HG03196 (cell line): ENCODE results near the gene VWA3A.
"Not testable (repeated sequence)": the region's sequence is repeated elsewhere in the genome, so short reads cannot be mapped to it uniquely, and the experiment has no call there.

Experiments
- ATAC-seq: cut with Tn5 transposase; IDR thresholded peaks from one replicate; pipeline ENCODE4 v1.9.1; 2021; ENCODE audit not compliant: unreplicated experiment

The VWA3A gene

GRCh38 chr16:22181843-22182242, 89.5 kb downstream of the VWA3A start:
- ATAC-seq, result no peak

DNA sequence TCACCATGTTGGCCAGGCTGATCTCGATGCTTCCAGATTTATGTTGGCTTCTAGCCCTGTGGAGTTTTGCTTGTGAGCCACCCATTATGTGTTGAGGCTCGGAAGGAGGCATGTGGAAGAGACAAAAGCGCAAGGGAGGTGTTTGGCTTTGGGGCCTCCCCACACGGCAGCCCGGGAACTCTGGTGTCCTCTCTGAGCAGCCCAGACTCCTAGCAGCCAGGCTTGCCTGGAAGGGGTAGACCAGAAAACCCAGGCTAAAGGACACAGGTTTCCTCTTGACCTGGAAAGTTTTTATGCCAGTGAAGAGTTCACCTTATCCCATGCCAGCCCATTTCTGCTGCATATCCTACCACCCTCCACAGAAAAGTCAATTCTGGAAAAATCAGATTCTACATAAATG, 91.0 kb downstream of the VWA3A start:
- no peak for ATAC-seq

DNA sequence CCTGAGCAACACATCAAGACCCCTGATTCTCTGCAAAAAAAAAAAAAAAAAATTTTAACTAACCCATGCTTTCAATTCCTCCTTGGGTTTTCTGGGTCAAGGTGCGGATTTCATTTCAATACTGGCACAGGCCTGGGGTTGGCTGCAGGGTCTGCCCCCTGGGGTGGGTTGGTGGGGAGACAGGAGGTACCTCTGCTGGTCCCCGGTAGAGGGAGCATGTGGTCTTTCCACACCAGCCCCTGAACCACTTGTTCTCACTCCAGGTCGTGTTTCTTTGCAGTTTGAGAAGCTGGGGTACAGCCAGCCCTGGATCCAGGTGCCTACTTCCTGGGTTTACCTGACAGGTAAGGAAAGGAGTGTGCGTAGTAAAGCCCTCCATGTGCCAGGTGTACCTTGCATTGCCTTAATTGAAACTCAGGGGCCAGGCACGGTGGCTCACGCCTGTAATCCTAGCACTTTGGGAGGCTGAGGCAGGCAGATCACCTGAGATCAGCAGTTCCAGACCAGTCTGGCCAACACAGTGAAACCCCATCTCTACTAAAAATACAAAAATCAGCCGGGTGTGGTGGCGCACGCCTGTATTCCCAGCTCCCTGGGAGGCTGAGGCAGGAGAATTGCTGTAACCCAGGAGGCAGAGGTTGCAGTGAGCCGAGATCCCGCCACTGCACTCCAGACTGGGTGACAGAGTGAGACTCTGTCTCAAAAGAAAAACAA, 91.7 kb downstream of the VWA3A start:
- ATAC-seq, result no peak

DNA sequence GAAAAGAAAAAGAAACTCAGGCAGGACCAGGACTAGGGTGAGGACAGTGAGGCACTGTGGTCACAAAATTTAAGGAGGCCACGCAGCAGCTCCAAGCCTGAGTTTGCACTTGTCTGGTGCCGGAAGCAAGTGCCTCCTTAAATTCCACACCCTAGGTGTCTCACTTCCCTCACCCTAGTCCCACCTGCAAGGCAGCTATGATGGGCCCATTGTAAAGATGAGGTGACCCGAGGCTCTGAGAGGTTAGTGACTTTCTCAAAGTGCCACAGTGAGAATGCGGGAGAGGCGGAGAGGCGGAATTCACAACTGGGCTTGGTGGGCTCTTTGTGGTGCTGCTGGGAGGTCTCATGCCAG, 92.3 kb downstream of the VWA3A start:
- no peak for ATAC-seq

GRCh38 chr16:22186517-22186916, 94.2 kb downstream of the VWA3A start:
- ATAC-seq, result no peak

- no peak for ATAC-seq
Measured at GRCh38 chr16:22188267-22188594, 95.9 kb downstream of the VWA3A start.

DNA sequence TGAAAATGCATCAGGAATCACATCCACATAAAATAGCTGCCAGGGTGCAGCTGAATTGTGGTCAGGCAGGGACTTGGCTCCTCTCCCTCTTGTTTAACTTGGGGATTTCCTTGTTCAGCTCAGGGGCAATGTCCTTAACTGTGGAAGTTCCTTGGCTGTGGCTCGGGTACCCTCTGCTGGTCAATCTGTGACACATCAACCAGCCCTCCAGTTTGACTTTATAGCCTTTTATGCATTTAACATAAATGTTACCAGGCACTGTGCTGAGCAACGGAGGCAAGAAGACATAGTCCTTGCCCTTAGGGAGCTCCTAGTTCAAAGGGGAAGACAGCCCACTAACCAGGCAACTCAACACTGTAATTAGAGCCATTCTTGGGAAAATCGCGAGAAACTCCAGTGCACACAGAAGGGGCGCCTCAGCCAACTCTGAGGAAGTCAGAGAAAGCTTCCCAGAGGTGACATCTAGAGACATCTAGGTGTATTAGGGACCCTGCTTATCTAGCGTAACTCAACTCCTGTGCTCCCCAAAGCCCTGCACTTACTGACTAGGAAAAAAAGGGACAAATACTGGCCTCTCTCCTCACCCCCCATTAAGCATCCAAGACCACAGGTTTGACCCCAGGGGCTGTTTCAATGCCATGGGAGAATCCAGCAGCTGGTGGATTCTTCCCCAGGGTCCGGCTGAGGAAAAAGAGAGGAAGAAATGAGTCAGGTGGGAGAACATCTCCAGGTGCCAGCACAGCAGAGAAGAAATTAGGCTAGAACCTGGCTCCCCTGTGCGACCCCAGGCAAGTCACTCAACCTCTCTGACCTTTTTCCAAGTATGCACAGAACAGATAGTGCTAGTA, 96.5 kb downstream of the VWA3A start:
- no peak for ATAC-seq

- ATAC-seq, result no peak
Measured at GRCh38 chr16:22189473-22190080, 97.2 kb downstream of the VWA3A start.

- ATAC-seq, result peak; percentile 54
Measured at GRCh38 chr16:22190081-22190775, 97.9 kb downstream of the VWA3A start.

DNA sequence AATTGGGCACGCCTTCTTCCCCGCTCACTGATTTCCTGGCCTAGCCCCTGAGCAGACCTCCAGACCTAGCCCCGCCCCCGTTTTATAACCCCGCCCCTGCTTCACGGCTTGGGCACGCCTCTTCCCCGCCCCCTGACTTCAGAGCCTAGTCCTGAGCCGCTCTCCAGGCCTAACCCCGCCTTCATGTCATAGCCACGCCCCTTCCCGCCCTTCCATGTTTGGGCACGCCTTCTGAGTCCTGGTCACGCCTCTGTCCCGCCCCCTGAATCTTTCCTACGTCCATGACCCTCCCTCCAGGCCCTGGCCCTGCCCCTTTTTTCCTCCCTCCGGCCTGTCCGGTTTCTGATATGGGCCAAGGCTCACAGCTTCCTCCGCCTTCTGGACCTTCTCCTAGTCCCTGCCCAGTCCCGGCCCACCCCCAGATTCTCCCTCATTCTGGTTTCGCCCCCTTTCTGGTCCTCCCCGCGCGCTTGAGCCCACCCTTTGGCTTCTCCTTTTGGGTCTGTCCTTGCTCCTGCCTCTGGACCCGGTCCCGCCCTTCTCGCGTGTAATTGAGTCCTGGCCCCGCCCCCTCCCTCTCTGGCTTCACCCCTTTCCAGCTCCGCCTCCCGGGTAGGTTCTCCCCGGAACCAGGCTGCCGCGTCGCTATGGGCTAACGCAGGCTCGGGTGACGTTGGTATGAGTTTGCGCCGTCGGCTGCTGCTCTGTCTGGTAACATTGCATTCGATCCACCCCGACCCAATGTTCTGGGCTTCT, 98.6 kb downstream of the VWA3A start:
- ATAC-seq, result peak; percentile 43

DNA sequence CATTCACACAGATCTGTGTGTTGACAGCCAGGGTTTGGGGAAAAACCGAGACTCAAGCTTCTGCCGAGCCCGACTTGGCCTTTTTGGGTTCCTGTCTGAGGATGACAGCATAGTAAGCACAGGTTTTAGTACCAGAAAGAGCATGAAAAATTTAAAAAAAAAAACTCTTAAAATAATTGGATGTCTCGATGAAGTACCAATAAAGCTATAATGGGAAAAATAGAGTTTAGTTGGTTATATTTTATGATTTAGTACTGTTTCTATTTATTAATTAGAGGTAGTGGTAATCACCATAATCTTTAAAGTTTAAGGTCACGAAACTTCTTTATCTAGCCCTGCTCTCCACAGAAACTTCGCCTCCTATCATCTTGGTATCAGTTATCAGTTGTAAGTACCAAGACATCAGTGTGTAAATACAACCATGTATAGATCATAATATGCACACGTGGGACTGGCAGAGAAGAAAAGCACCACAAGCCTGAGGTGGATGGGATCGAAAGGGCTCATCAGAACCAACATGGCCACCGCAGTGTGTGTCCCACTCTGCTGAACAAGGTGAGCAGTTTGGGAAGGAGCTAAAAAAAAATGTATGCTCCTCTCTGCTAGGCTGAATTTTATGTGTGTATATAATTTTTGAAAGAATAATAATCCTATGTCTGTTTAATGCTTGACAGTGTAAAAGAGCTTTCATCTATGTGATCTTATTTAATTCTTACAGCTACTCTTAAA, 99.4 kb downstream of the VWA3A start:
- ATAC-seq, result no peak

- peak; percentile 19 for ATAC-seq
Measured at GRCh38 chr16:22192261-22193062, 100.1 kb downstream of the VWA3A start.

GRCh38 chr16:22193063-22193411, 100.7 kb downstream of the VWA3A start:
- no peak for ATAC-seq

DNA sequence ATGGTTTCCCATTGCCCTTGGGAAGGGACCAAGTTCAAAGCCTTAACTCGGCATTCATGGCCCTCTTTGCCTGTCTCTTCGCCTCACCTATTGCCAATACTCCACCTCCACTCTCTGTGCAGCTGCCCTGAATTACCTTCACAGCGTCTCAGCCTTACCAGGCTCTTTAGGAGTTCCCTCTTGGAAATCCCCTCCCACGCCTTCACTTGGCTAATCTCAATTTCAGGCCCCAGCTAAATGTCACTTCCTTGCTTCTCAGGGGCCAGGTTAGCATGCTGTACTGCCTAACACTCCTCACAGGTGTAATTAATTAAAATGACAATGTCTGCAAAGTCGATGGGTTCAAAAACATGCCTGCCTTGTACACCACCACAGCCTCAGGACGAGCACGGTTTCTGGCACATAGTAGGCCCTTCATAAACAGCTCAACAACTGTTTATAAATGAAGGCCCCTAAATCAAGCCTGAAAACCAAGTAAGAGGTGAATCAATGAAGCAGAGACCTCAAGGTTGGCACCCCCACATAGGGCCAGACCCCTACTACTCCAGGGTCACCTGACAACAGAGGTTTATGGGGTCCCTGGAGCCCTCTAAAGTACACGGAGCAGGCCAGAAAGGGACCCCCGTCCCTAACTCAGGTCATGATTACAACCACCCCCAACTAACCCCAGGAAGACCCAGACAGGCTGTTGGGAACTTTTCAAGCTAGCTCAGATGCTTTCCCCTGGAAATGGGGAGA, 102.5 kb downstream of the VWA3A start:
- no peak for ATAC-seq

DNA sequence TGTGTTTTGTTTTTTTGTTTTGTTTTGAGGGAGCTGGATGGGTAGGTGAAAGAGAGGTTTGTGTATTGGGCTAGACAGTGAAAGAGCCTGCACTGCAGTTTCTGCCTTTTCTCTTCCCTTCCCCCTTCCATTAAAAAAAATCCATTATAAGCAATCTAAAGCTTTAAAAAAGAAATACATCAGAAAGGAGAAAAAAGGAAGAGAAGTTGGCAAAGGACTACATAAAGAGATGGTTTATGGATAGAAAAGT, 103.0 kb downstream of the VWA3A start:
- no peak for ATAC-seq

- peak; percentile 30 for ATAC-seq
Measured at GRCh38 chr16:22195695-22196558, 103.6 kb downstream of the VWA3A start.

- not testable (repeated sequence) for ATAC-seq
Measured at GRCh38 chr16:22196559-22197168, 104.3 kb downstream of the VWA3A start.
